KOPT-K1 (cell line): ENCODE results near the gene VRK3.
"Not testable (repeated sequence)": the region's sequence is repeated elsewhere in the genome, so short reads cannot be mapped to it uniquely, and the experiment has no call there.

Source experiments
- H3K27ac ChIP-seq: fragments of 200-600 bp; sonication (generic); 2 replicates; pipeline ENCODE4 v1.5.1; 2016; ENCODE audit warnings: antibody characterized with exemption, mild to moderate bottlenecking, low read depth, low read length; ENCODE audit not compliant: poor library complexity, severe bottlenecking
- H3K36me3 ChIP-seq: fragments of 200-600 bp; sonication (generic); 2 replicates; pipeline ENCODE4 v1.5.1; 2017; ENCODE audit warnings: antibody characterized with exemption, mild to moderate bottlenecking, low read length, moderate library complexity; ENCODE audit not compliant: insufficient read depth
- H3K9me3 ChIP-seq: fragments of 200-600 bp; sonication (generic); 2 replicates; pipeline ENCODE4 v1.5.1; 2017; ENCODE audit warnings: antibody characterized with exemption, low read length, mild to moderate bottlenecking; ENCODE audit not compliant: insufficient read depth, poor library complexity, severe bottlenecking

Gene VRK3

GRCh38 chr19:50025022-50025793 lies at the start of gene VRK3:
TSS of gene VRK3 (minus strand) at chr19:50025372. CDS start at chr19:50016162, 9,210 bp downstream.
- Histone ChIP-seq H3K9me3 (no peaks in the 10 kb centered on the region), H3K36me3 (peaks cover 18% of the 10 kb centered on the region), H3K27ac (peak within 1 kb of the TSS; percentile 84)

GRCh38 chr19:50068382-50068781 lies 43.2 kb upstream of the VRK3 start:
- not testable (repeated sequence) for H3K9me3 ChIP-seq, H3K27ac ChIP-seq, H3K36me3 ChIP-seq

- Histone ChIP-seq H3K36me3 (no peaks in the 10 kb centered on the region), H3K9me3 (no peaks in the 10 kb centered on the region), H3K27ac (no peak overlapping the region)
Measured at GRCh38 chr19:50067575-50067974, 42.4 kb upstream of the VRK3 start.

- Histone ChIP-seq H3K27ac (no peak overlapping the region), H3K36me3 (no peaks in the 10 kb centered on the region), H3K9me3 (no peaks in the 10 kb centered on the region)
Measured at GRCh38 chr19:50065938-50066337, 40.8 kb upstream of the VRK3 start.

- peaks cover 29% of the 10 kb centered on the region for H3K9me3 ChIP-seq
- H3K36me3 ChIP-seq: no peaks in the 10 kb centered on the region
- no peak overlapping the region for H3K27ac ChIP-seq
Measured at GRCh38 chr19:50061650-50062049, 36.5 kb upstream of the VRK3 start.

GRCh38 chr19:50060107-50060506 lies 34.9 kb upstream of the VRK3 start:
- Histone ChIP-seq H3K36me3 (no peaks in the 10 kb centered on the region), H3K9me3 (peaks cover 29% of the 10 kb centered on the region), H3K27ac (no peak overlapping the region)

GRCh38 chr19:50059045-50059444 lies 33.9 kb upstream of the VRK3 start:
- Histone ChIP-seq H3K36me3 (no peaks in the 10 kb centered on the region), H3K9me3 (peaks cover 29% of the 10 kb centered on the region), H3K27ac (no peak overlapping the region)

- Histone ChIP-seq H3K27ac (no peak overlapping the region), H3K9me3 (peaks cover 29% of the 10 kb centered on the region), H3K36me3 (no peaks in the 10 kb centered on the region)
Measured at GRCh38 chr19:50058425-50058824, 33.3 kb upstream of the VRK3 start.

- peaks cover 26% of the 10 kb centered on the region for H3K9me3 ChIP-seq
- H3K36me3 ChIP-seq: peaks cover 10% of the 10 kb centered on the region
- H3K27ac ChIP-seq: no peak overlapping the region
Measured at GRCh38 chr19:50053119-50053518, 27.9 kb upstream of the VRK3 start.

GRCh38 chr19:50051964-50052363 lies 26.8 kb upstream of the VRK3 start:
- Histone ChIP-seq H3K9me3 (peaks cover 35% of the 10 kb centered on the region), H3K27ac (no peak overlapping the region)

GRCh38 chr19:50051228-50051895 lies 26.2 kb upstream of the VRK3 start:
- Histone ChIP-seq H3K36me3 (peaks cover 28% of the 10 kb centered on the region), H3K9me3 (peaks cover 41% of the 10 kb centered on the region)
- H3K27ac ChIP-seq: not testable (repeated sequence)

More at GRCh38 chr19:50051964-50052363, 26.8 kb upstream of the VRK3 start:
- H3K36me3 ChIP-seq: peaks cover 22% of the 10 kb centered on the region

- Histone ChIP-seq H3K36me3 (peaks cover 35% of the 10 kb centered on the region), H3K27ac (no peak overlapping the region), H3K9me3 (peaks cover 48% of the 10 kb centered on the region)
Measured at GRCh38 chr19:50050406-50051227, 25.4 kb upstream of the VRK3 start.

- Histone ChIP-seq H3K36me3 (peaks cover 64% of the 10 kb centered on the region), H3K27ac (no peak overlapping the region), H3K9me3 (peaks cover 78% of the 10 kb centered on the region)
Measured at GRCh38 chr19:50047671-50048070, 22.5 kb upstream of the VRK3 start.

- peaks cover 72% of the 10 kb centered on the region for H3K36me3 ChIP-seq
- H3K27ac ChIP-seq: no peak overlapping the region
- peaks cover 85% of the 10 kb centered on the region for H3K9me3 ChIP-seq
Measured at GRCh38 chr19:50046649-50047503, 21.7 kb upstream of the VRK3 start.
